ENCODE results near the gene CAMK2B.

CAMK2B gene

DNA sequence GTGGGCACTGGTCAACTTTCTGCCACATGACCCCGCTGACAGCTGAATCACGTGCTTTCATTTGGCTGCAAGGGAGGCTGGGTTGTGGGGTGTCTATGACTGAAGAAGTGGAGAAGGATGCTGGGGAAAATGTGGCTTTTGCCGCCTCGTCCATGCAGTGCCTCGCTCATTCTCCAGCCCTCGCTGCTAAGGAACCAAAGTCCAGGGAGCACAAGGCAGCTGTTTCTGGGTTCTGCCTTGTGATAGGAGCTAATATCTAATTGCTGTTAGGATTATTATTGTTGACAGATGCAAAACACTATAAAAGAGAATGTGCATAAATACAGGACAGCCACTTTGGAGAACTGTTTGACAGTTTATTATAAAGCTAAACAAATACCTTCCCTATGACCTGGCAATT is 4.9 kb upstream of the CAMK2B start:
- DNase-seq: no peak

DNA sequence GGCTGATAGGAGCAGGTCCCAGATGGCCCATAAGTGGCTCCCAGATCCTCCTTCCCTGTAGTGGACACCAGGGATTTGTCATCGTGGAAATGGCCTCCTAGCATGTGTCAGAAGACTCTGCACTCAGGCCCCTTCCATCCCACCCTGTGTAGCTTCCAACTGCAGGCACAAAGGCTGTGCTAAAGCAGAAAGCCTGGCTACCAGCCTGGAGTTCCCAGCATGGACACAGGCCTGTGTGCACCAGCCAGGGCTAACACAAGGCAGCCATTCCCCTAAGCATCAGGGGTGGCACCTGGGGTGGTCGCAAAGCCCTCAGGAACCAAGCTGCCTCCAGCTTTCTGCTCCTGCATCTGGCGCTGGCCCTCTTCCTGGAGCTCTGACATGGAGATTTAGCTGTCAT is 4.5 kb upstream of the CAMK2B start:
- no peak for DNase-seq

- no peak for DNase-seq
Observed at GRCh38 chr7:44329081-44329480, 3.7 kb upstream of the CAMK2B start.

GRCh38 chr7:44327981-44328380 is 2.6 kb upstream of the CAMK2B start:
- DNase-seq: no peak

DNA sequence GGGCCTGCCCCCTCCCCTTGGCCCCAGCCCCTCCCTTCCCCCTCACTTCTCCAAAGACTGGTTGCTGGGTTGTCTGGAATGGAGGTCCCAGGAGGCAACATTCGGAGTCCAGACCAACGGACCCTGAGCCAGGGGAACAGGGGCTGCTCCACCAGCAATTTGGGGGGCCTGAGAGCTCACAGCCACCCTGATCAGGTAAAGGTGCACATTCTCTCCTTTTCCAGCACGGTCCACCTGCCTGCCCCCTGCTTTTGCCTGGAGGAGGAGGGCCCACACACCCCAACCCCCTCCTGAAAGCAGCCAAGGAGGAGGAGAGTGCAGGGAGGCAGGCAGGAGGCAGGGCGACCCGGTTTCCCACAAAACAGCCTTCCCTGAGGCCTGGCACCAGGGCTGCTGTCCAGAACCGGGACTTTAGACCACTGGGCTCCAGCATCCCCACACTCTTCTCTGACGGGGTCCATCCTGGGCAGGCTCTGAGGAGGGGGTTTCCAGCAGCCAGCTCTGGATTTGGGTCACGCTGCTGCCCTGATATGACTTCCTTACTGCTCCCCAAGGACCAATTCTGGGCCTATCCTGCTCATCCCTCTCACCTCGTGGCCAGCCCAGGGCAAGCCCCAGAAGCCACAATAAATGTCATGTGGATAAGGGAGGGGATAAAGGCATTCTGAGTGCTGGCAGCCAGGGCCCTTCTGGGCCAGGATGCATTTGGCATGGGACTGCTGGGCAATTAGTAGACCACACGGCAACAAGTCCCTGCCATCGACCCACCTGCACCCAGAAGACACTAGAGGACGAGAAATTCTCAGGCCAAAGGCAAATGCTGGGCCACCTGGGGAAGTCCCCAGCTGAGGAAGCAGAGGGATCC is 1.1 kb upstream of the CAMK2B start:
- peak in 1 of 56 donors; percentile 51 for DNase-seq

DNA sequence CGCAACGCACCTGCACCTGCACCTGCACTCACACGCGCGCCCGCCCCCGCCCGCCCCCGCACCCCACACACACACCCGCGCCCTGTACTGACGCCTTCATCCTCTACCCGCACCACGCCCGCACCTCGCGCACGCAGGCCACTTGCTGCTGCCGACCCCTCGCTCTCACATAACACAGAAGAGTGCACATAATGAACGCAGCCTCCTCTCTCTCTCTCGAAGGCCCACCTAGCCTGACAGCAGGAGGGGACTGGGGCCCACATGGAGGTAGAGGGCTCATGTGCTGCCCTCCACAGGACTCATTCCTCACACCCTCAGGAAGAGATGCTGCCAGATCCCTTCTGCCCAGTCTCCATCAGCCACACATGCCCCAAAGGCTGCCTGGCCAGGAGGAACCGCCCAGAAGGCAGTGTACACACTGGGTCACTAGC is 432 bp upstream of the CAMK2B start:
- DNase-seq: no peak

- no peak for DNase-seq
Observed at GRCh38 chr7:44324481-44325200, 753 bp downstream of the CAMK2B start.

GRCh38 chr7:44324204-44324480 is 1.3 kb downstream of the CAMK2B start:
- DNase-seq: peak in 7 of 56 donors; percentile 30 to 49 (median 40)

- no peak for DNase-seq
Observed at GRCh38 chr7:44323381-44324203, 1.8 kb downstream of the CAMK2B start.

DNA sequence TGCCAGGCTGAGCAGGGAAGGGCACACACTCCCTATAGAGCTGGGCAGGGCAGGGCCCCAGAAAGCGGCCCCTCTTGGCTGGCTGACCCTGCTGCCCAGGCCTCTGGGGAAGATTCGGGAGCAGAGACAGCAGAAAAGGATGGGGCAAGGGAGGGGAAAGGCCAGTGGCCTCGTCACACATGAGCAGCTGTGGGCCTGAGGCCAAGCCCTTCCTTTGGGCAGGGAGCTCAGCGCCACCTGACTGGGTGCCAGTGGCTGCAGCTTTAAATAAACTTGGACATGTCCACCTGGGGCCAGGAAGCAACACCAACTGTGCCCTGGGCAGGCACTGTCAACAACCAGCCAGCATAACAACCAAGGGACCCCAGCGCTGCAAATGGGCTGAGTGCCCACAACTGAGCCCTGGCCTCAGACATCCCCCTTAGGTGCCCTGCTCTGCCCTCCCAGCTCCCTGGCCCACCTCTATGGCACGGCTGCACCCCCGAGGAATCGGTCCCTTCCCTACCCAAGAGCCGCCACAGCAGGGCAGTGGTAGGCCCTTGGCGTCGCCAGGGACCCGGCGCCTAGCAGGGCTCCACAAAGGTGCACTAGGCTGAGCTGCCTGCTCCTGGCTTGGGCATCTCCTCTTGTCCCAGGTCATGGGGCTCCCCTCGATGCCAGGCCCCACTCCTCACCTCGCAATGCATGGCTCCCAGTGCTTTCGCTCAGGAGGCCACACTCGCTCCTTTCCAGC is 2.6 kb downstream of the CAMK2B start:
- DNase-seq: no peak

DNA sequence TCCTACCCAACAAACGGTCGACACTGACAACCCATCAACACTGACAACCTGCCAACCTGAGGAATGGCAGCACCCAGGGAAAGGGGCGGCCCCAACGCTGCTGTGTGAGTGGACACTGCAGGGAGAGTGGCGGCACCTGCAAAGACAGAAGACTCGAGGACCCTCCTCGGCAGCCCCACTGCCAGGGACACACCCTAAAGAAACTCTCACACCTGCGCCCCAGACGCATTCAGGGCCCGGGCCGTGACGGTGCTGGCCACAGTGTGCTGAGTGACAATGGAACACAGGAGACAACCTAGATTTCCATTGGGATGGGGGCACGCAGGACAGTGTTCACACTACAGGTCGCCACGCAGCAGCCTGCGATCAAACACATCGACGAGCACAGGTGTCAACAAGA is 3.6 kb downstream of the CAMK2B start:
- no peak for DNase-seq

DNA sequence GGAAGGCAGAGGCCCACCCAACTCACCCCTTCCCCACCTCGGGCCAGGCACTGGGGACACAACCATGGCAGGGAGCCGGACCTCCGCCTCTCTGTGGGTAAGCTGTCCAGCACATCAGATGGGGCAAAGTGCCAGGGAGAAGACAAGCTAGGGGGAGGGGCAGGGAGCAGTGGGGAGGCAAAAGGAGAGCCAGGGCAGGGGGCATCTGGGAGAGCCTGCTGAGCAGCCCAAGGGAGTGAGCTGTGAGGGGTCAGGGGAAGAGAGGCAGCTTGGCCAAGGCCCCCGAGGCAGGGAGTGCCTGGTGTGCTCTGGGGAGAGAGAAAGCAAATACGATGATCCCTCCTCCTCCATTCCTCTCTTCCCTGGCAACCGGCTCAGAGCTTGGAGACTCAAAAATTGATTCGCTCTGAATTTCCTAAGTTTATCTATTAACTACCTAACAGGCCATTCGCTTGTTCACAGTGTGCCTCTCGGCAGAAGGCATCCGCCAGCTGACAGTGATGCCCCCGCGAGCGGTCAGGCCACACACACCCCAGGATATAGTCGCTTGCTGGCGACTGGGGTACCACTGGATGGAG is 4.5 kb downstream of the CAMK2B start:
- peak in 3 of 56 donors; percentile 22 to 31 (median 29) for DNase-seq

DNA sequence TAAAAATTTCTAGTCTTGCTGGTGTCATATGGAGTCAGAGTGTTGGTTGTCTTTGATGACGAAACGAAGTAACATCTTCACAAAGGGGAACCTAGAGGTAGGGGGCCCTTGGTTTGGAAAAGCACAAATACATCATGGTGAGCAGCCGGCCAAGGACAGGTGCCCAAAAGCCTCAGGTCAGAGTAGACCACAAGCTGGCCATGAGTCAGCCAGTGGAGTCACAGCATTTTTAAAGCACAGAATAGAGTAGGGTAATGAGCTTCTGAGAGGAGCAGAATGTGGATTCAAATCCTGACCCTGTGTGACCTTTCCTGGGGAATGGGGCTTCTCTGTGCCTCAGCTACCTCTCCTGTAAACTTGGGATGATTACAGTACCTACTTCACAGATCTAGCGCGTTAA is 5.3 kb downstream of the CAMK2B start:
- no peak for DNase-seq

DNA sequence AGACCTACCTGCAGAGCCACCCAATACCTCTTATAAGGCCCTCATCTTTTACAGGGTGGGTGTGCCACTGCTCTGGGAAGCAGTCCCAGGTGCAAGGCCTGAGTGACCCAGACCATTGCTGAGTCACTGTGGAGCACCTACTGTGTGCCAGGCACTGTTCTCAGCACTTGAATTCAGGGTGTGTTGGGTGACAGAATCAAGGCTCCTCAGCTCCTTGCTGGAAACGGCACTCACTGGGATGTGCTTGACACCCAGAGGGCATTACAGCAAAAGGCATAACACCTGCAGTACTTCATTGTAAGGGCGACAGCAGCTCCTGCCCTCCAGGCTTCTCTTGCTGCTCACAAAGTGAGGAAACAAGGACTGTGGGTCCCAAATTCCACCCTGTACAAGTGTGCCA is 7.1 kb downstream of the CAMK2B start:
- DNase-seq: no peak

- DNase-seq: no peak
Observed at GRCh38 chr7:44315301-44315903, 10.0 kb downstream of the CAMK2B start.

GRCh38 chr7:44313621-44314031 is 11.8 kb downstream of the CAMK2B start:
- no peak for DNase-seq

DNA sequence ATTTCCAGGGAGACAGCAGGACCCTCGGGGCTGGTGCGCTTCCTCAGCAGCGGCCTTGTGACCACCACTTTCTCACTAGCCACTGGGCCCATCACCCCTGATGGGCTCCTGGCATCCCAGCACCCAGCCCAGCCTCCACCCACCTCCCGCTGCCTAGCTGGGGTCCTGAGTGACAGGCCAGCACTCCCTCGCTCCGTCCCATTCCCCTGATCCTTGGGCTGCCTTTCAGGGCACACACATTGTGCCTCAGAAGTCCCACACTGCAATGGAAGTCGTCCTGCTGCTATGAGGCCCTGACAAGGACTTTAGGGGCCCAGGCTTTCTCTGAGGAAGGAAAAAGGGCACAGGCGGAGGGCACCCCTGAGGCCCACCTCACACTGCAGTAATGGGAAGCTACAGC is 12.4 kb downstream of the CAMK2B start:
- no peak for DNase-seq

- no peak for DNase-seq
Observed at GRCh38 chr7:44311561-44312495, 13.6 kb downstream of the CAMK2B start.

GRCh38 chr7:44310221-44310848 is 15.1 kb downstream of the CAMK2B start:
- no peak for DNase-seq

Measured in amygdala (tissue), 56 donors.